Cortex of kidney (tissue), 1 donor: ENCODE measurements around the gene ZNF746.

Experiments
- DNase-seq: peaks from one replicate; lab custom pipeline; 2025; lab: John Stamatoyannopoulos, UW

ZNF746 gene

DNA sequence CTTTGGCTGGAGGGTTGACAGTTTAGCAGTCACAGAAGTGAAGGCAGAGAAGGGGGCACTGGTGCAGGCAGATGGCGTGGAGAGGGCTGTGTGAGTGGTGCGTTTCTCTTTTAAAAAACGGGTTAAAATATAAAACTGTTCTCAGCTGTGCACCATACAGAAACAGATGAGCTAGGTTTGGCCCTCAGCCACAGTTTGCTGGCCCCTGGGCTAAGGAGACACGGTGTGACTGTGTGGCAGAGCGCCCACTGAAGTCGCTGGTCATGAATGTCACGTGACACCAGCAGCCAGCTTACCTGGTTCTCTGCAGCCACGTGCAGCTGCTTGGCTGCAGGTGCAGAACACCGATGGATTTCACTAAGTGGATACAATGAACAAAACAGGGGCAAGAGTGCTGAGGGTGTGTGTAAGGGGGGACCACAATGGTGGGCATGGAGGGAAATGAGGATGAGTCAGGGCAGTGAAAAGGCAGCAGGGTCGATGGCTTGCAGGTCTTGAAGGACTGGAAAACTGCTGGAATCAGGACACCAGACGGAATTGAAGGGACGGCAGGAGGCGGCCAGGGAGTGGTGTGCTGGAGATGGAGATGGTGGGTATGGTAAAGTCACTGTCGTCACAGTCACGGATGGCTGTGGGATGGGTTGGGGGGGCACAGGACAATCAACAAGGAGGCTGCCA lies 7.4 kb downstream of the ZNF746 start:
- DNase-seq = no peak

DNA sequence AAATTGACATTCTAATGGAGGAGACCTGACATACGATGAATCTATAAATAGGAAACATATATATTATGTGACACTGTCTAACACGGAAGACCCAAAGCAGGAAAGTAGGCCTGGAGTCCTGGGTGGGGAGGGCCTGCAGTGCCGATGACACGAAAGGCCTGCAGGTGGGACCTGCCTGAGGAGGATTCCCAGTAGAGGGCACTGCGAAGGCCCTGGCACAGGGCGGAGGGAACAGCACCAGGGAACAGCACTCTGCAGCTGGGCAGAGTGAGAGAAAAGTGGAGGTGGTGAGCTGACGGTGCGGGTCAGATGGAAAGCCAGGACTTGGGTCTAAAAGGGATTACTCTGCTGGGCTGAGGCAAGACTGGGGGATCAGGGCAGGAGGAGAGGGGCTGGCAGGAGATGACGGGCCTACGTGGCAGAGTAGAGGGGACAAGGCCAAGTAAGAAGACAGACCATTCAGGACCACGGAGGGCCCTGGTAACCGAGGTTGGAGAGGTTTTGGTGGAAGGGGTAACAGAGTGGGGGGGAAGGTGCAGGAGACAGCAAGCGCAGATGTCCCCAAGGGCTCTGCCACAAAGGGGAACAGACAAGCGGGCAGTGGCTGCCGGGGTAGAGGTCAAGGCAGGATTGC lies 8.1 kb downstream of the ZNF746 start:
- no peak for DNase-seq

DNA sequence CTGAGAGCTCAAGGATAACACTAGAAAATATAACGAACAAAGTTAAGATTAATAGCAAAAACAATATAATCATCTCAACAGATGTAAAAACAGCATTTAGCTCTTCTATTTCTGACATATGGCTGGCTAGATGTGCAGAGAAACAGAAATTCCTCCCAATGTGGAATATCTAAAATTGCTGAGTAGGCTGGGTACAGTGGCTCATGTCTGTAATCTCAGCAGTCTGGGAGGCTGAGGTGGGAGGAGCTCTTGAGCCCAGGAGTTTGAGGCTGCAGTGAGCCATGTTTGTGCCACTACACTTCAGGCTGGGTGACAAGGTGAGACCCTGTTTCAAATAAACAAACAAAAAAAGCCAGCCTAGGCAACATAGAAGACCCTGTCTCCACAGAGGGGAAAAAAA lies 18.0 kb downstream of the ZNF746 start:
- no peak for DNase-seq

GRCh38 chr7:149478754-149479153 lies 18.9 kb downstream of the ZNF746 start:
- DNase-seq = no peak

DNA sequence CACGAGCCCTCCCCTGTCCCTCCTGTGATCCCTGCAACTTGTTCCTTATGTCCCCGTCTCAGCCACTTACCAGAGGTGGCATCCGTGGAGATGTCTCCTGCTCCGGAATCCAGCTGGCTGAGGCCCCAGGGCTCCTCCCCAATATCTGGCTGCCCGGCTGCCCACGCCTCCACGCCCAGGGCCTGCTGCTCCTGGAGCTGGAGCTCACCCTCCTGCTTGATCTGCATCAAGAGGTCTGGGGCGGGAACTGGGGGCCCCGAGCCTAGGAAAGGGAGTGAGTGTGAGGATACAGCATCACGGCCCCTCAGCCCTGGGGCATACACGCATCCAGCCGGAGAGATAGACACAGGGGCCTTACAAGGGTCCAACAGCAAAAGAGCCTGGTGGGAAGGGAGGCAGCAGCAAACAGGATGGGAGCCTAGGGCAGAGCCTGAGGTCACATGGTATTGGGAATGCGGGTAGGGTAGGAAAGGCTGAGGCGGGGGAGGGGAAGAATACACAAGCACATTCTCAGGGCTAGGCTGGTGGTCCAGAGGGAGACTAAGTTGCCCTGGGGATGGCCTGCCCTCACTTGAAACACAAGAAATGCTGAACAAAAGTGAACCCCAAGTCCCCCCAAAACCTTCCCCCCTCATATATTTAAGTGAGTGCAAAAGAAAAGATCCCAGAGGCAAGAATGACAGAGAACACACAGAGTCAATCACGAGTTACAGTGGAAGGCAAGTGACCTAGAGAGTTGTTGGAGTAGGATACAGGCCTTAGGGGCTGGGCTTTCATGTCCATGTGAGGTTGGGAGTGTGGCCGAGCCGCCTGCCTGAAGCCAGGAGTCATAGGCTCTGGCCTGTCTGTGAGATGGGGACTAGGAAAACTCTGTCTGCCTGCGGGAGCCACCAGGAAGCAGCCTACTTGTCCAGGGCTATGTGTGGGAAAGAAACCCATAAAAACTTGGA lies 19.8 kb downstream of the ZNF746 start:
- DNase-seq = no peak

DNA sequence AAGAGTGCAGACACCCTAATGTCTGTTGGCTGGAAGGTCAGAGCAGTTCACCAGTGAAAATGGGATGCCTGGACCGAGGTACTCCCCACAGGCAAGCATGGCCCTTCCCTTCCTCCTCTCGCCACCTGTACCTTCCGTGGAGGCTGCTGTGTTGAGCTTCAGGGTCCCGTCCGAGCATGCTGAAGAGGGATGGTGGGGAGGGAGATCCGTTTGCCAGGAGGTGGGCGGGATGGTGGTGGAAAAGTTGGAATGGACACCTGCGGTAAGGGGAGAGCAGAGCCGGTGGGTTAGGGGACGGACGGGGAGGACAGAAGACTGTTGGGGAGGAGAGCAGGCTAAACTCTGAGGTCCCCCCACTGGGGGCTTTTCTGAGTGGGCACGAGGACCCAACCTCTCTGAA lies 20.8 kb downstream of the ZNF746 start:
- no peak for DNase-seq

DNA sequence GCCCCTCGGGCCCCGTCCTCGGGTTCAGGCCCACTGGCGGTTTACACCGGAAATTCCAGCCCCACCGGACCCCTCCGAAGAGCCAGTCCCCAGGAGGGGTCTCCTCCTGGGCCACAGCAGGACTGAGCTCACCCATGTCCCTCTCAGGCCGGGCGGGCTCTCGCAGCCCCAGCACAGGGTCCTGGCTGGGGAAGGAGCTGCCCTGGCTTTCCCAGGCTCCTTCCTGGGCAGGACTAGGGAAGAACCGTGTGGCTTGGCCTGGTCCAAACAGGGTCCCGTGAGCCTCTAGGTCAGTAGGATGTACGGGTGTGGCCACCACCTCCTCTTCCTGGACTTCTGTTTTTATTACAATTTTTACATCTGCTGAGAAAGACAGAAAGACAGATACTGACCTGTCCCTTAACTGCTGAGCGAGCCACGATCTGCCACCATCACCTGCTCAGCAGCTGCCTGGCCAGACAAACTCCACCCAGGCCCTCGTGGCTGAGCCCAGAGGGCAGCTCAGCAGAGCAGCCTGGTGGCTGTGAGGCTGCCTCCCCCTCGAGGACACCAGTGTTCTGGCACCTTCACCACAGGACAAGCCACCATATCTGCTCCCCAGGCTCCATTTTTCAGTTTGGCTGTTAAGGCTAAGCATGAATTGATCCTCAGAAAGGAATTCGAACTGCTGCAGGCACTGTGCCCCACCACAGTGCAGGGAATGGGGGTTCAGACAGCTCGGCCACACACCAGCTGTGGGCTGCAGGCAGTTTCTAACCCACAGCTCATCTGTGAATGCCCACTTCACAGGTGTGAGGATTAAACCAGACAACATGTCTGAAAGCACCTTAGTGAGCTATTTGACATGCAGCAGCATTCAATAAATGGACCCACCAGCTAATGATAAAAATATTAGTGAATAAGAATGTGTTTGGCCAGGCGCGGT lies 22.2 kb downstream of the ZNF746 start:
- DNase-seq = no peak

- DNase-seq = no peak
Observed at GRCh38 chr7:149474309-149475120, 23.1 kb downstream of the ZNF746 start.

- no peak for DNase-seq
Observed at GRCh38 chr7:149473251-149473650, 24.4 kb downstream of the ZNF746 start.

DNA sequence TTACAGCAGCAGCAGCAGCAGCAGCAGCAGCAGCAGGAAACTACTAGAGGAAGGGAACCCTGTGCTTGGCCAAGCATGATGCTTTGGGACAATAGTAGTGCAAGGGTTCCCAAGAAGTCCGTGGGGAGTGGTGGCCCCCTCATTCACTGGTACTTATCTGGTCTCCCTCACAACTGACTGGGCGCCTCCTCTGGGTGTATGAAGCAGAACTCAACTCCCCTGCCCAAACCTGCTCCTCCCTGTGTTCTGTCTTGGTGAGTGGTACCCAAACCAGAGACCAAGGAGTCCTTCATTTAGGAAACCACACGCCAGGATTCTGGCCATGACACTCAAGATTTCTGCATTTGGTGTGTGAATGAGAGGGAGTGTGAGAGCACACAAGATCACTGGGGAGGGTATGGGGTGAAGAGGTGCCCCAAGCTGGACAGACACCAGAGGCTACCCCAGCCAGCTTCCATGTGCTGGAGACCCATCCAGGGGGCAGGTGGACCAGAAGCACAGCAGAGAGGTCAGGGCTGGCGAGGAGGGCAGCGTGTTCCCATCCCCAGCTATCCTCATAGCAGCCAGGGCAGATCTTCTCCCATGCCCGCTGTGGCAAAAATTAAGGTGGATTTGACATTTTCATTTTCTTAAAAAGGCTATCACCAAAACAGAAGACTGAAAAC lies 26.2 kb downstream of the ZNF746 start:
- no peak for DNase-seq

- DNase-seq = no peak
Observed at GRCh38 chr7:149469806-149470205, 27.8 kb downstream of the ZNF746 start.

DNA sequence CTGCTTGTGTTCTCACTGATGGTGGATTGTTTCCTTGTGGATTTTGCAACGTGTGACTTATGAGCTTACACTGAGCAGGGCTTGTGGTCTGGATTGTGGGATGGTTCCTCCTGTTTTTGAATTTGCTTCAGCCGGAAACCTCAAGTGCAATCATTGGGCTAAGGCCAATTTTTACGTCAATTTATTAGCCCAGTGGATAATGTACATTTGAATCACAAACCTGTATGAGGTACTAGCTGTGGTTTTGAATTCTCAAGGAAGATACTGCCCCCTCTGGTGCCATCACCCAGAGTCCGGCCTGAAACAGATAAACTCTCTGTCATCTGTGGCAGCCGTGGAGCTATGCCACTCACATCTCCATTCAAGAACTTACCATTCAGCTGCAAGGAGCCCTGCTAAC lies 29.4 kb downstream of the ZNF746 start:
- DNase-seq = no peak

GRCh38 chr7:149467321-149467859 lies 30.2 kb downstream of the ZNF746 start:
- no peak for DNase-seq

DNA sequence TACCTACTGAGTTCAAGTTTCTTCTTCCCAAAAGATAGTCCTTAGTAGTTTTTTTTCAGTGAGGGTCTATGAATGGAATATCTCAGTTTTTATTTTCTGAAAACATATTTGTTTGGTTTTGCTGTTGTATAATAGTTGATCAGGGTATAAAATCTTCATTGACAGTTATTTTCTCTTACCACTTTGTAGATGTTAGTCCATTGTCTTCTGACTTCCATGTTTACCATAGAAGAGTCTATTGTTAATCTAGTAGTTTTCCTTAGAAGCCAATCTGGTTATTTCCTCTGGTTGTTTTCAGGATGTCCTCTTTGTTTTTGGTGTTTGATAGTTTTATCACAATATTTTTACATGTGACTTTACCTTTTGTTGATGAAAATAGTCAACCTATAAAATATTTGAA lies 31.2 kb downstream of the ZNF746 start:
- no peak for DNase-seq

DNA sequence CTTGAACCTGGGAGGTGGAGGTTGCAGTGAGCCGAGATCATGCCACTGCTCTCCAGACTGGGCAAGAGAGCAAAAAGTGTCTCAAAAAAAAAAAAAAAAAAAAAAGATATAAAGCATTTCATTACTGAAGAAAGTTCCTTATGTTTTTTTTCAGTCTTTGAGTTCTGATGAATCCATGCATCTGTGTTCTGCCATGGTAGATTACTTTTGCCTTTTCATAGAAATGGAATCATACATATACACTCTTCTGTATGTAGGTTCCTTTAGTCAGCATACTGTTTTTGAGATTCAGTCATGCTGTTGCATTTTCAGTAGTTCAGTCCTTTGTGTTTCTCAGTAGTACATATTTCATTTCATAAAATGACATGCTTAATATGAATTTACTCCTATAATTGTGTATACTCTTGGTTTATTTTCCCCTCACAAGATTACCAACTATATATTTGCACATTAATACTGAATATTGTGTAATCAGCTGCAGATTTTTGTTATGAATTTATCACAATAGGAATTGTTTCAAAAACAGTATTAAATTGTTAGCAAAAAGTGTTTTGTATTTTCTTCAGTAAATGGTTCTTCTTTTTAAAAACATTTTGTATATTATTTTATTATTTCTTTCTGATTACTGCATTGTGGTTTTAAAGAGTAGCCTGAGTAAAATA lies 34.0 kb downstream of the ZNF746 start:
- no peak for DNase-seq

GRCh38 chr7:149462101-149462520 lies 35.5 kb downstream of the ZNF746 start:
- no peak for DNase-seq

- no peak for DNase-seq
Observed at GRCh38 chr7:149460493-149461277, 36.9 kb downstream of the ZNF746 start, which contains the start of gene ZNF777. ZNF777 (minus strand) TSS chr7:149461062; CDS start chr7:149456022, 5,040 bp downstream.
